Measurements from ENCODE around the gene ST6GALNAC6.

DNA sequence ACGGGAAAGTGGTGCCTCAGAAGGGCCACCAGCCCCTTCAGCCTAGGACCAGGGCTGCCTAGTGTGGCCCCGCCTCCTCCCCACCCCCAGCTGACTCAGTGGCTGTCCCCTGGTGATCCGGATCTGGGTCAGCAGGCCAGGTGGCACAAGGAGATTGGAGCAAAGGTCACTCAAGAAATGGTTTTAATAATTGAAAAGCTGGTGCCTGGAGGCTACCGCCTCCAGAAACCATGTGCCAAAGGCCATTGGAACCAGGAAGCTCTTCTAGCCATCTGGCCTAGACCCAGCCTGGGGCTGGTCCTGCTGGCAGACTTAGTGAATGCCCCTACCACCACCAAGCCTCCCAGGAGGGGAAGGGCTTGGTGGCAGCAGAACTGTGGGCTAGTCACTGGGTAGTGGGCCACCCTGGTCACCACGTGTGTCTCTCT lies 15.9 kb upstream of the ST6GALNAC6 start:
- TF ChIP-seq, protein P1, sequence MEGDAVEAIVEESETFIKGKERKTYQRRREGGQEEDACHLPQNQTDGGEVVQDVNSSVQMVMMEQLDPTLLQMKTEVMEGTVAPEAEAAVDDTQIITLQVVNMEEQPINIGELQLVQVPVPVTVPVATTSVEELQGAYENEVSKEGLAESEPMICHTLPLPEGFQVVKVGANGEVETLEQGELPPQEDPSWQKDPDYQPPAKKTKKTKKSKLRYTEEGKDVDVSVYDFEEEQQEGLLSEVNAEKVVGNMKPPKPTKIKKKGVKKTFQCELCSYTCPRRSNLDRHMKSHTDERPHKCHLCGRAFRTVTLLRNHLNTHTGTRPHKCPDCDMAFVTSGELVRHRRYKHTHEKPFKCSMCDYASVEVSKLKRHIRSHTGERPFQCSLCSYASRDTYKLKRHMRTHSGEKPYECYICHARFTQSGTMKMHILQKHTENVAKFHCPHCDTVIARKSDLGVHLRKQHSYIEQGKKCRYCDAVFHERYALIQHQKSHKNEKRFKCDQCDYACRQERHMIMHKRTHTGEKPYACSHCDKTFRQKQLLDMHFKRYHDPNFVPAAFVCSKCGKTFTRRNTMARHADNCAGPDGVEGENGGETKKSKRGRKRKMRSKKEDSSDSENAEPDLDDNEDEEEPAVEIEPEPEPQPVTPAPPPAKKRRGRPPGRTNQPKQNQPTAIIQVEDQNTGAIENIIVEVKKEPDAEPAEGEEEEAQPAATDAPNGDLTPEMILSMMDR (IDR thresholded peaks at IDR 0.05): no peak
- no peak for TF ChIP-seq ZFX (IDR thresholded peaks at IDR 0.05; ENCODE audit: borderline replicate concordance)

All from 22Rv1 (cell line).